Iris pigment epithelial cell (primary cell): ENCODE results near the gene WDR7.

Source experiments
- DNase-seq: peaks from one replicate; pipeline ENCODE4 v3.0.0-alpha.2; 2011; ENCODE audit warnings: low read depth

Gene WDR7

DNA sequence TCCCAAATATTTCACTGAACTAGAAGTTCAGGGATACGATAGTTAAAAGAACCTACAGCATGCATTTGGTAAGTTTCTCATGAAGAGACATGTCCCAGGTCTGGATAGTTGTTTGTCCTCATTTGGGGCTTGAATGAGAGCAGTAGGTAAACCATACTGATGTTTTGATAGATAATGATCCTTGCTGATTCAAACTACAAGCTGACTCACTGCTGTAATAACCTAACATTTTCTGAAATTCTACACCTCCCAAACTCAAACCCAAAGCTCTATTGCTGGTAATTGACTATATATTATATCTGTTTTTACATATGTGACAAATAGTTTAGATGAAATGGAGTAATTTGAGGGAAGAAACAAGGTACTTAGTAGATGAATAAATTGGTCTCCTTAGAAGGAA lies 341.6 kb downstream of the WDR7 start:
- peak; percentile 17 for DNase-seq

DNA sequence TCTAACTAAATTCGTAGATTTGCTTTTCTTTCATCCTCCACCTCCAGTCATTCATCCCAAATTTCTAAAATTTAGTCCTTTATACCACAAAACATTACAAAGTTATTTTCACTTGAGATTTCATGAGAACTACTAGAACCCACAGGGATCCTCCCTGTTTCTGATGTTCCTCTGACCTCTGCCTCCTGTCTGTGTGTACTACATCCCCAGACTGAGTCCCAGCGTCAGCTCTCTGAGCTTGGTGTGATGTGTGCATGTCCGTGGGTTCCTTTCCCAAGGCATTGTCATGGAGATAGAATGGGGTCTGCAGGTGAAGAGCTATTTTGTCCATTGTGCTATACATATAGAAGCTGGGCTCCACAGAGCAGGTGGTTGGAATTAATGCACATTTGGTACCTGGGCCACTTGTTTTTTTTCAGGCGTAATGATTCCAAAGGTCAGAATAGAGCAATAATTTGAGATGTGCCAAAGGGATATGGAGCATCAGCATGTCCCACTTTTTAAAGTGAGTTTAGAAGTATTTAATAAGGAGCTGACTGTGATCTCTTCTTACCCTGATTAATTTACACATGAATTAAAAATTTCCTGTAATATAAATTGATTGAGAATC lies 344.5 kb downstream of the WDR7 start:
- no peak for DNase-seq

DNA sequence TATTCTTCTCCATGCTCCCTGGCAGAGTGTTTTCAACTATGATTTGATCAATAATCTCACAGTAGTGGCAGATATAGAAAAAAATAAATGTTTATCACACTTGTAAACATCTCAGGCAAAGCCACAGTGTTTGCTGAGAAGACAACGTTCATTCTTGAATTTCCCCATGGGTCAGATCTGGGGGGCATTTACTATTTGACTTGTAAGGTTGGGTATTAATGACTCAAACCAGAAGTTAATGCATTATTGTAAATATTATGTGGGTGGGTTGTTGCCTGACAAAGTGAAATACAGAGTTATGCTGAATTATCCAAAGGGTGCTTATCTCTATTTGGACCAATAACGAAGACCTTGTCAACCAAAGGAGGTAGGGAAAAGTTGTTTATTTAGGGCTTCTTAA lies 346.0 kb downstream of the WDR7 start:
- DNase-seq, result no peak

DNA sequence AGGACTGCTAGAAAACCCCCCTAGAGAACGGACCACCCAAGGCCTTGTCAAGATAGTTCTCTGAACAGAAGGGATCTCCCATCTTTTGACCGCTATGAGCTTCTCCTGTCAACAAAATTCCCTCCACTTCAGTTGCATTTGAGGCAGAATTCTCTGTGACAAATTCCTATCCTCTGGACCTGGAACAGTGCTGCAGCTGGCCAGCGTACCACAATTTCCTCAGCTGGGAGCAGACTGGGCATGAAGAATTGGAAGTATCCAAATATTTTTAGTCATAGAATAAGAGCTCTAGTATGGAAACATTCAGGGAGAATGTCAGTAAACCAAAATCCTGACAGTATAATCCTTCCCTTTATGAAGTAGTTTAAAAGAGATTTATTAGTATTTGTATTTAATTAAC lies 348.7 kb downstream of the WDR7 start:
- DNase-seq, result no peak

DNA sequence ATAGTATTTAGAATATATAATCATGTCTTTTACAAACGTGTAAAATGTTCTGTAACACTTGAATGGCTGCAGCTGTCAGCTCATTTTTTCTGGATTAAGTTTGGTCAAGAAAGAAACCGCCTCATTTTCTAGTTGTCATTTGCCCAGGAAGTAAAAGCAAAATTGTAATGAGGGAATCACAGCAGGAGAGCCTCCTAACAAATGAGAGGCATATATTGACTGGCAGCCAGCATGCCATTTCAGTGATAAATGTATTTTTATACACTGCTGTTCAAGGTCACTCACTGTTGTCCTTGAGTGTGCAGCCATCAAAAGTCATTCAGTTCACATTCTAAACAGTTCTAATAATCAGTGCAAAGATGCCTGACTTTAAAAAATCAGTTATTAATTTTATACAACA lies 351.5 kb downstream of the WDR7 start:
- peak; percentile 12 for DNase-seq

DNA sequence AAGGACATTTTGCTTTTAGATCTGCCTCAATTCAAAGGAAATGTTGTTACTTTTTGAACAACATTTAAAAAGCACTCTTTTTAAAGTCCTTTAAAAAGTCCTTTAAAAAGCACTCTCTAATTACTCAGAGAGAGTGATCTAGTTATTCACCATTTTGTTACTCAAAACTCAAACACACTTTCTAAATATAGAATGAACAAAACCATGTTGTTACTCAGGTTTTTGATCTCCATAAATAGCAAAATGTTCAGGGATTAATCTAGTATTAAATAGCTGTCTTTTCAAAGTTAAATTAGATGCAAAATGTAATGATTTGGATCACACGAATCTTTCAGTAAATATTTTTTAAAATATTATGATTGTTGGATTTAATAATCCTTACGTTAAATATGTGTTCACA lies 352.2 kb downstream of the WDR7 start:
- no peak for DNase-seq

DNA sequence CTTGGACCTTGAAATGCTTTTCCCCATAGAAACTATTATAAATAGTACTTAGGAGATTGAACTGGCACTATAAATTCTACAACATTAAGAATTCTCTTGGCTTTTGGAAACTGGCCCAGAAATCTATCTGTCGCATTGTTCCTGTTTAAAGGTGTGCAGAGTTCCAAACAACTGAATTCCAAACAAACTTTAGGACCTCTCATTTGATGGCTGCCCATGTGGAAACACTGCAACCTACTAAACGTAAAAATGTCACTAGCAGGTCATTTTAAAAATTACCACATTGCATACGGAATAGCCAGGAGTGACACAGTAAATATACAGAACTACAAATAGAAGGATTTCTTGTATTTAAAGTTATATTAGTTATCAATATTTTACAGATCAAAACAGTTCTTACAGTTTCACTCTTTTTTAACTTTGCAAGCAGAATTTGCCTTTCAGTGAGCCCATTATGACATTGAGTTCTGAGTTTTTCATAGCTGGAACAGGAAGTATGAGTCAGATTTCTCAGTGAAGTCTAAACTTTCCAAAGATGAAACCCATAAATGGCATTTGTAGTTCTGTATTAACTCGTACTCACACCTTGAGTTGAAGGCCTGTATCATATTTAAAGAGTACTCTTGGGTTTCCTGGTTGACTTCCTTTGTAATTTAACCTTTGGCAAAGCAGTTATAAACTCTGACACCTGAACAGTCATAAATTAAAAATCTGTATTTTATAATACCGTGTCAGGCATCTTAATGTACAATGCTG lies 353.4 kb downstream of the WDR7 start:
- DNase-seq, result peak; percentile 80

DNA sequence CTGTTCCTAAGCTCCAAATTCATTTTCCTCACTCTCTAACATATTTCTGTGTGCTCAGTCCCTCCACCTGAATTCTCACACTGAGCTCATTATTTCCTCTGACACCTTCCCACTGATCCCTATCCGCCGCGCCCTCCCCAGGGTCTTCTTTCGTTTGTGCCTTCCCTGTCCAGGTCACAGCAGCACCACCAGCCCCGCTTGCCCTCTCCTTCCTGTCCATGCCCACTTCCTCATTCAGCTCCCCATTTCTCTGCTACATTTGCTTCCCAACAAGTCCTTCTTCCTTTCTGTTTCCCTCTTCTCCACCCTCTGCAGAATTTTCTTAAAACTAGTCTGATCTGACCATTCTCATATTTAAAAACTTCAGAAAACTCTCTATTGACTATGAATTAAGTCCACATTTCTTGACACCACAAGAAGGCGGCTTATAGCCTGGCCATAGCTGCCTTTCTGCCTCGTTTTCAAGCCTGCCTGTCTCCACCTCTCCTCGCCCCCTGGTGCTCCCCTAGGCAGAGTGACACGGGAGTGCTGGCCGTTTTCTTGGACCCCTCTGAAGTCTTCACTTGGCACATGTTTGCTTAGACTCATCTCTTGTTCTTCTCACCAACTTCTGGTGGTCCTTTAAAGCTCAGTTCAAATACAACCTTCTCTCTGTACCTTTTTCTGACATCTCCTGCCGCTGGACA lies 357.0 kb downstream of the WDR7 start:
- DNase-seq, result no peak

DNA sequence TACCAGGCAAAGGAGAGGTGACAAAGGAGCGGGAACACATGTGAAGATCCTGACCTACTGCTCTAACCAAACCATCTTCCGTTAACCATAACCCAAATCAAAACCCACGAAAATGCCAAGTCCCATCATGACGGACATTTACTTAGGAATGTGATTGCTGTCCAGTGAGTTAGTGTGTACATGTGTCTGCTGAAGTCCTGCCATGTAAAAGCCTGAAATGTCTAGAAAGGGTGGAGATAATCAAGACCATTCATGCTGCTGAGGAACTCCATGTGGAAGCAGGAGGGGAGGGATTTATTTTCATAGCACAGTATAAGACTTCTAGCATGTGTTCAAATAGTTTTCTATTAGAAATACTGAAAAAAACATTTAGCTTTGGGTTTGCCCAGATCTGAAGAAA lies 358.7 kb downstream of the WDR7 start:
- DNase-seq, result no peak

DNA sequence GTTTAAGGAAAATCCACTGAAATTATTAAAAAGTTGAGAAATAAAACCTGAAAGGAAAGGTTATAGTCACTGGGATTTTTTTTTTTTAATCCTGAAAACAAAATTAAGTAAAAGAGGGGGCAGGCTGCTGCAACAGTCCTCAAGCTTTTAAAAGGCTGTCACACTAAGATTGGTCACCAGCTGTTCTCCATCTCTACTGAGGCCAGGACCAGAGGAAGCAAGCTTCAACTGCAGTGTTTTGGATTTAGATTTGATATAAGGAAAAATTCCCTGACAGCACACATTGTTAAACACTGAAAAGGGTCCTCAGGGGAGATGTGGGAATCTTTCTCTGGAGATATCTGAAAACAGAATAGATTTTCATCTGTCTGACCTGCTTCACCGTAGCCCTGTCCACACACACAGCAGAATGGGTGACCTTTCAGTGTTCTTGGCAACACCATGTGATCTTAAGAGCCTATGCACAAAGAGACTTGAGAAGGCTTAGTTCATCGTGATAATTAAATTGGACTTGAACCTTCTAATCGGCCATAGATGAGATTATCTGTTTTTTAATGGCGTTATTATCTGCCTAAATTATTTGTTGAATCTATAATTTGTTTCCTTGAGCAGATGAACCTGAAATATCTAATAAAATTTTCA lies 363.7 kb downstream of the WDR7 start:
- no peak for DNase-seq

DNA sequence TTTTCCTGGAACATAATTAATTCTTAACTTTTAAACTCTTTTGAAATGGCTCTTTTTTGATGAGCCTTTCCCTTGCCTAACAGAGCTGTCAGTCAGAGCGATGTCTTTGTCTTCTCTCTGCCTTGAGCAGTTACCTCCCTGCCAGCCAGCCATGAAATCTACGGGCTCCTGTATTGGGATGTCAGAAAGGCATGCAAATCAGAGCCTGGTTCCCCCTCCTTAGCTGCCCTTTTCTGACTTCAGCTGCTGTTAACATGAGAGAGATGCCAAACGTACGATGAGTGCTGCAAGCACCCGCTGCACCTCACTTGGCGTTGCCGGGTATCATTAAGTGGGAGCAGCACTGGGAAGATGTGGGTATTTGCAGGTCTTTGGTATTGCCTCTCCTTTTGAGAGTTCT lies 364.3 kb downstream of the WDR7 start:
- DNase-seq, result no peak

DNA sequence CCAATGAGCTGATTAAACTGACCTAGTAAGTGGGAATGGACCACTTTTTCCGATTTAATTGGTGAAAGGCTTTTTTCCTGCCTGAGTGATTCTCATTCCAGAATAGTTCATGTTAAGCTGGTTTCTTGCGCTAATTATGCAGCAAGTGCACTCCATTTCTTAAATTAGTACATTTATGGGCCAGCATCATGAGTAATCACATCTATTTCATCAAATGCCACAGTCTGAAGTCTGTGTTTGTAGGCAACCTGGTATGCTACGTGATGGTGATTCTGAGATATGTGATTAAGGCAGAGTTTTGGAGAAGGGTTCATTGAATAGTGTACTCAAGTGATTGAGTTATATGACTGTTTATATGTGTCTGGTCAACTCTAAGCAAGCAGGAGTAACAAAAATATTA lies 367.7 kb downstream of the WDR7 start:
- no peak for DNase-seq

DNA sequence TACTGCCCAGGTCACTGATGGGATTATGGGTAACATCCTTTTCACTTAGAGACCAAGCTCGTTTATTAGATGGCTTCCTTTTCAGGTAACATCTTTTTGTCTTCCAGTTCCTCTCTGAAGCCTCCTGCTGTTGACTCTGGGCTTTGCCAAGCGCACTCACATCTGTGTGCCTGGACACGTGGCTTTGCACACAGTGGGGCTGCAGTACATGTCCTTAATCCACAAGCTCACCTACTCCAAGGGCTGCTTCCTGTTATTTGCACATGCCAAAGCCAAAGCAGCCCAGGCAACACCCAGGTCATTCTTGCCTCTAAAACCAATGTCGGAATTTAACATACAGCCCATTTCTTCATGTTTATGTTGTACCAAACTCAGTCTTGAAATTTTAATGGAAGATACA lies 371.6 kb downstream of the WDR7 start:
- no peak for DNase-seq

DNA sequence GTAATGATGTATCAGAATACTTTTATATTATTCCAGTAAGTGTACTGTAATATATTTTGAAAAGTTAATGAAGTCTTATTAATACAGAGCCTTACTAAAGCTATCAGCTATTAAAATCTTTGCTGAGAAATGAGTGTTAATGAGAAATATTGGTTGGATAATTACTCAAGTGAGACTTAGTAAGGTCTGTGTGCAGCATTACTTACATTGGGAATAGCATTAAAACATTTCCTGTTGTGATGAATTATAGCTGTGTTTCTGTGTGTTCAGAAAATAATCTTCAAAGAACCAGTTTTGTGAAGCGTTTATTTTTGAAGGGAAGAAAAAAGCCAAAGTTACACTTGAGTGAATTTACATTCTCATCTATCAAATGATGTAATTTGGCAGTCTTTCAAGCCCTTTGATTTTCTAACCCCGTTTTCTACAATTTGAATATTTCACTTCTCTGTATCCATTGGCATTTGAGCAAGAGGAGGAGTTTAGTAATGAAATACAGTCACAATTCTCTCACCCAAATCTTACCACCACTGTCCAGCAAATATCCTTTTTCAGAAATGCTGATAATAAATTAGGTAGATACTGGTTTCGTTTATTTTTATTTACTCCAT lies 372.2 kb downstream of the WDR7 start:
- no peak for DNase-seq

DNA sequence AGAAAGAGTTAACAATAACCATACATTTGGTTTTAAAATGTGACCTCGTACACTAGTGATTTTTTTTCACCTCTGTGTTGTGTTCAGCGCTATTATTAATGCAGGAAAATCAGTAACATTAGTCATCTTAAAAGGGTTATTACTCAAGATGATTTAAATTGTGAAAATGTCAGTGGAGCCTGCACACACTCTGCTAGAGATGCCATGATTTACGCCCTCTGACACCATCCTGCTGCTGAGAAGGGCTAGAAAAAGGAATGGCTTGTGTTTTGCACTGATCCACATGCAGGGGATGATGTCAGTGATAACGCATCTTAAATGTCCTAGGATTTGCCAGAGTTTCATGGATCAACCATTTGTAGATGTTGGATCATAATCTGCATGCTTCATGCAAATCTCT lies 374.4 kb downstream of the WDR7 start:
- DNase-seq, result no peak

DNA sequence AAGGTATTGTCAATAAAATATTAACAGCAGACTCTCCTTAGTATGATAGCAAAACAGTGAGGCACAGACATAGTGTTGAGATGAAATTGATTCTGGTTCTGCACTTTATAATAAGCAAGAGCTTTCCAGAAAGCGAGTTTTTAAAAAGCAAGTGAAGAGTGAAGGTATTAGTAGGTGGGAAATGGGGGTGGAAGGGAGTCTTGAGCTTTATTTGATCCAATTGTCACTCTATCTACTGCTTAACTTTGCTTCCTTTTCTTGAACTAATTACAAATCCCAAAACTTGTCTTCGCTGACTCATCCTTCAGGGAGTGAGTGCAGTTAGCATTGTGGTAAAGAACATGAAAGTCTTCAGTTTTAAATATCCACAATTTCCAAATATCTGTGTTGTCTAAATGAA lies 375.2 kb downstream of the WDR7 start:
- DNase-seq, result peak; percentile 28

DNA sequence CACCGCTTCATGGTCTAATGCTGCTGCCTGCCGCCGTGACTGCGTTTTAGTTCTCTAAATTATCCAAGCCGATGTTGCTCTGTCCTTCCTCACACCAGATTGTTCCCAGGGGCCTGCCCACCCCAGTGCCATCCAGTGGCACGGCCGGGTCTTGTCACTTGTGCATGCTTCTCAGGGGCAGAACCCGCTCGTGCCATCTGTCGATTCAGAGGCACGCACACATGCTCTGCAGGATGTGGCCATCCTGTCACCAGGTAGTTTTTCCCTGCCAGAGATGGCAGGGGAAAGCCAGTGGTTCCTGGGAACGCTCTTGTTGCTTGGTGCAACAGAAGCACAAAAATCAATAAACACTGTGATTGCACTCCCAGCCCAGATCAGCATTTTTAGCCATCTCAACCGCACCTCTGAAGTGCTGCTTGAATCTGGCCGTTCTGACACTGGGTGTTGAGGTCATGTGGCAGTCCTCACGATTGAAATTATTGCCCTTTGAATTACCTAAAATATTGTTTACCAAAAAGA lies 376.1 kb downstream of the WDR7 start:
- no peak for DNase-seq

DNA sequence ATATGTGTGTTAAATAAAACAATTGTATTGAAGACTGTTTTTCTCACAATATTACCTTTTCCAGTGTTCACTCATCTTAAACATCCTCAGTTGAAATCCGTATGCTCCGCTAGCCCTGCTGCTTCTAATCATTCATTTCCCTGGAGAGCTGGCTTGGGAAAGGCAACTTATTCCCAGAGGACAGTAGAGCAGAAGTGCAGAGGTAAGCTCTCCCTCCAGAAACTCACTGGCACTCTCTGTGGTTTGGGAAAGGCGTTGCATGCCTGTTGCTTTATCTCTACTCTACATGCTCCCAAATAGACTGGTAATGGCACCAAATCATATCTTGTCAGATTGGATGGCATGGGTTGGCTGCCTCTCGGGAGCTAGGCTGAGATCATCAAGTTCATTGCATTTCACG lies 378.6 kb downstream of the WDR7 start:
- no peak for DNase-seq

DNA sequence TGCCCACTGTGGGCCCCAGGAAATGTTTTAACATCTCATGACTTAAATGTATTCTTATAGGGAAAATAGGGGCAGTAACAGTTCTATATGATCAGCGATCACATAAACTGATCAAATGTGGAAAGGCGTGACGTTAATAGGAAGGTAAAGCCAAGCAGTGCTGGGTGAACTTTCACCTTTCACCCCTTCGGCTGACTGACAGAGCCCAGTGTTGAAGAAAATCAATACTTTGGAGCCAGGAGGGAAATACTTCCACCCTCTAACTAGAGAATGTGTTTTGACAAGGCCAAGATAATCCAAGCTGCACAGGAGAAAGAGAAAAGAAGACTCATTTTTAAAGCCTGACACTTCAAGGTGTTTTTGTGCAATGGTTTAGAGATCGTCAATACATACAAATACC lies 379.3 kb downstream of the WDR7 start:
- DNase-seq, result no peak

DNA sequence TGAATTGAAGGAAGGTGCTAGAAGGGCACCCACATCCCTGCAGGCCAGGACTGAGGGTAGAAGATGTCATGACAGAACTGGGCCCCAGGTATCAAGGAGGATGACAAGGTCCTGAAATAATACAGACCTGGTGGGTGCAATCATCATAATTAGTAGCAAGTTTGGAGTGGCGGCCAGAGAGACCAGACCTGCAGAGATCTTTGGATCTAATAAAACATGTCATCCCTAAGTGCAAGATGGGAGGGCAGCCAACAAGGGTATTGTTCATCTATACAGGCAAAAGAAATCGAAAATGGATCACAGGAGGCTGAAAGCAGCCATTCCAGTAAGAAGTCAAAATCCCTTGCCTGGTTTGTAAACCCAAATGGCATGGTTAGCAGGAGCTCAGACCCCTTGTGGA lies 384.4 kb downstream of the WDR7 start:
- no peak for DNase-seq

DNA sequence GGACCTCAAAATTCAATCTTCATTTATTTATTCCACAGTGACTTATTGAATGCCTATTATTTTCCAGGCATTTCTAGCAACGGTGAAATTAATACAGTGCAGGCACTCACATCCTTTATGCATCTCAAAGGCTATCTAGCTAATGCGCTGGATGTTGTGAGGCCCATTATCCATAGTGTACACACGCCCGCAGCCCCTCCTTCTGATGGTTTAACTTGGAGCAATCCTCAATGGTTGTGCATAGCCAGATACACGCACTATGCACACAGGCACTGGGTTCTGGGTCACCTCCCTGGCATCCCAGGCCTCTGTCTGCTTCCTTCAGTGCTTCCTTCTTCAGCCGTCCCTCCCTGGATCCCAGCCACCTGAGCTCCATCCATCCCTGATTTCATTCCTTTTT lies 387.2 kb downstream of the WDR7 start:
- no peak for DNase-seq

DNA sequence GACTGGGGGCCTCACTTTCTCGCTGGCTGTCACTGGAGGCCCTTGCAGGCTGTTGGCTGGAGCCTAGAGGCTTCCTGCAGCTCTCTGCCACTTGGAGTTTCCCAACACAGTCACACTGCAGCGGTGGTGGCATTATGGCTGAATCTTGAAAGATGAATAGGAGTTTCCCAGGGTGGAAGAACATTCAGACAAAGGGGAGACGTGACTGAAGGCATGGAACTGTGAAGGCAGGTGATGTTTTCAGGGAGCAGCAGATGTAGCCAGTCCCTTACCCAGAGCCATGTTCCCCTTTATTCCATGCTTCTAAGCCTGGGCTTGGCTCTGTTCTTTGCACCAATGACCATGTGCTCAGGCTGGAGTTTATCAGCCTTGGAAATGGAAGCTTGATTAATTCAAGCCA lies 389.0 kb downstream of the WDR7 start:
- no peak for DNase-seq
